NCI-H2171 (cell line): Measurements from ENCODE around the gene MTX2.

Source experiments
- DNase-seq: peaks from one replicate; lab custom pipeline; 2025; lab: John Stamatoyannopoulos, UW

The MTX2 gene

DNA sequence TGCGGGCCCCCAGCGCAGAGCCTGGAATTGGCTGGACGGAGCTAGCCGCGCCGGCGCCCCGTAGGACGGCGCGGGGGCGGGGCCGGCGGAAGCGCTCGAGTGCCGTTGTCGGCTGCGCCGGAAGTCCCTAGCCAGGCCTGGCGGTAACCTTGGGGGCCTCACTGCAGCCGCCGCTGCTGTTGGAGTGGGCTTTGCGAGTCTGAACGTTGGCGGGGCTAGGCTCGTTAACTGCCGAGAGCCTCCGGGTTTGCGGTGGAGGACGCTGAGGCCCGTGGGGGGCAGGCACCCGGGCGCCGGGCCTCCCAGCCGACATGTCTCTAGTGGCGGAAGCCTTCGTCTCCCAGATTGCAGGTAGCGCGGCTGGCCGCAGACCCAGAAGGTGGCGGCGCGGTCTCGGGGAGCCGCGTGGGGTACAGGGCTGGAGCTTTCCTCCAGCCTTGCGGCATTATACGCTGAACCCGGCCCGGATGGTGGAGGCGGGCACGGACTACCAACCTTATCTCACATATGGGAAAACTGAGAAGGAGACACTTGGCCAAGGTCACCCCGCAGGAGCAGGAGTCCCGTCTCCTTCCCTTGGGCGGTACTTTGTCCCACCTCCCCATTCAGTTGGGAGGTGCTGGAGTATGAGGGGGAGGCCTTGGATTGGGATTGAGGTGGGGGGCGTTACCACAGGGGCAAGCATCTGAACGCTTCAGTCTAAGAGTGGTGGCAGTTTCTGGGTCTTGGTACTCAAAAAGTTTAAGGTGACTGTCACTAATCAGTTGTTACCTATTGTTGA lies at the start of gene MTX2:
Gene MTX2 (plus strand): TSS at position 124 of the 781 bp plus-strand sequence. CDS start 188 bp downstream, at position 312.
- peak; percentile 90 for DNase-seq

DNA sequence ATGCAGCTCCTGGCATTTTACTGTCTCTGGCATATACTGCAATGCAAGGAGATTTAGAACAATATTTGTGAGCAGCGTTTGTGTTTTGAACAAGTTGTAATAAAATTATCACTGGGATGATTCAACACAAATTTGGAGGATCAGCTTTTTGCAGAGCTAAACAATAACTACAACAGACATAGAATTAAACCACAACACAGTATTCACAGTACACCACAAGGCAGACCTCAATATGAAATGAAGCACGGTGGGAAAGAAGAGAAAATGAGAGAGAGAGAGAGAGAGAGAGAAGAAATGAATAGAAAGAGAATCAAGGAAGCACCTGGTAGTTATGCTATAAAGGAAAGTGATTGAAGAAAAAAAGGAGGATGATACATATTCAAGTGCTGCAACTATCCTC lies 41.4 kb upstream of the MTX2 start:
- DNase-seq, result no peak

DNA sequence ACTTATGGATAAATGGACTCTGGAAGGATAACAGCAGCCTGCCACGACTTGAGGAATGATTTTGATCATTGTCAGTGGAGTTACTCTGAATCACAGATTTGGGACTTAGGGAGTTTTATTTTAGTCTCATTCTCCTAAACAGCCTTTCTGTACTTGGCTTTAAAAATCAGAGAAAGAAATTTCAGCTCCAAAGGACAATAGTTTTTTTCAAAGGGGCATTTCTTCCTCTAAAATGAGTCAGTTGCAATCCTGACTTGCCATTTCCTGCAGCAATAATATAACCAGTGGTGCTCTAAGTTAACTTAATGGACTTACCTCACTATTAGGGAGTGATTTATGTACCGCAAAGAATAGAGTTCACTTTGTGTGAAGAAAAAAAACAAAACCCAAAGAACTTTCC lies 35.1 kb upstream of the MTX2 start:
- no peak for DNase-seq

DNA sequence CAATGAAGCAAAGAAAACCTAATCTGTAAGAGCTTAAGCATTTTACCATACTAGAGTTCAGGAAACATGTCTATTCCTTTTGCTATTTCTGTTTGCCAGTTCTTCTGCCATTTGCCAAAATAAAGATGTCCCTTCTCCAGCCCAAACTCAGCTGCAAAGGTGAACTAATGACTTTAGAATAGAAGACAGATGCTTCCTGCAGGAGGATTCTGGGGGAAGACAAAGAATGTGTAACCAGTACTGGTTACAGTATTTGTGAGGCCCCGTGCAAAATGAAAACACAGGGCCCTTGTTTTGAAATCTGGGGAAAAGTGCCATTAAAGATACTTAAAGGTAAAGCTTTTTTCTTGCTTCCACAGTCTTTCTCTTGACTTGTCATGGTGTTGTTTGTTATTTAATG lies 34.3 kb upstream of the MTX2 start:
- DNase-seq, result no peak

DNA sequence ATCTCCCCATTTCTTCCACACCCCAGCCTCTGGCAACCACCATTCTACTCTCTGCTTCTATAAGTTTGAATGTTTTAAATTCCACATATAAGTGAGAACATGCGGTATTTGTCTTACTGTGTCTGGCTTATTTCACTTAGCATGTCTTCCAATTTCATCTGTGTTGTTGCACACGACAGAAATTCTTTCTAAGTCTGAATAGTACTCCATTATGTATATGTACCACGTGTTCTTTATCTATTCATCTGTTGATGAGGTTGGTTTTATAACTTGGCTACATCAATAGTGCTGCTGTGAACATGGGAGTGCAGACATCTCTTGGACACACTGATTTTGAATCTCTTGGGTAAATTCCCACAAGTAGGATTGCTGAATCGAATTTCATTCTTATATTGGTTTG lies 31.8 kb upstream of the MTX2 start:
- DNase-seq, result no peak

DNA sequence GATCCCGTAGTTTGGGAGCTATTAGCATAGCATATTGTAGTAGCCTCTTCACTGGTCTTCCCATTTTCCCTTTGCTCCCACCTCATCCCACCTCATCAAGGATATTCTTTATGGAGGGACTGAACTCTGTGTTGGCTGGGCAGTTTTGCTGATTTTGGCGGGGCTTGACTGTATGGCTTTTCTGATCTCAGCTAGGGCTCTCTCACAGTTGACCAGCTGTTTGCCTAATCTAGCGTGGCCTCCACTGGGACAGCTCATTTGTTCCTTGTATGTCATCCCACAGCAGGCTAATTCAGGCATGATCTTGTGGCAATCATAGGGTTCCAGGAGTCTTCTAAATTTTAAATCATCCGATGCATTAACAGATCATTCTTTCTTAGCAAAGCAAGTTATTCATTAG lies 30.2 kb upstream of the MTX2 start:
- no peak for DNase-seq

DNA sequence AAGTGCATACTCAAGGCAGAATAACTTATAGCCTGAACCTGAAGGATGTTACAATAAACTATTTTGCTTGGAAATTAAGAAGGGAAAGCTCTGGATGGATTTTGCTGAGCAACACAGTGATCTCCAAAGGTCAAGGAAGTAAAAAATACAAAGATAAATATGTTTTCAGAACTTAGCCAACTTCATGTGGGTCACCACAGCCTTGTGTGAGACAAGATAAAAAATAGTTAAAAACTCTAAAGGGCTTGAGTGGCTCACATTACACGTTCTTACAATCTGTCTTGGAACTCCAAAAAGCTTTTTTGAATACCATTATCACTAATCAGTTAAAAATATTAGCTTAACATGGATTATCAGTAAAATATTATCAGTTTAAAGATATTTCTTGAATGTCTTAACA lies 28.9 kb upstream of the MTX2 start:
- DNase-seq, result no peak

DNA sequence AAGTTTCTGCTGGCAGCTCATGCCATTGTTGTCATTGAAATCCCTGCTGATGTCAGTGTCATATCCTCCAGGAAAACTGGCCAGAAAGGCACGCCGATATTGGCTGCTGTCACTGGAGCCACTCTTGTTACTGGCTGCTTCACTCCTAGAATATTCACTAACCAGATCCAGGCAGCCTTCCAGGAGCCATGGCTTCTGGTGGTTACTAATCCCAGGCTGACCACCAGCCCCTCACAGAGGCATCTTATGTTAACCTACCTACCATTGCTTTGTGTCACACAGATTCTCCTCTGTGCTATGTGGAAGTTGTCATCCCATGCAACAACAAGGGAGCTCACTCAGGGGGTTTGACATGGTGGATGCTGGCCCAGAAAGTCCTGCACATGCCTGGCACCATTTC lies 27.0 kb upstream of the MTX2 start:
- no peak for DNase-seq

DNA sequence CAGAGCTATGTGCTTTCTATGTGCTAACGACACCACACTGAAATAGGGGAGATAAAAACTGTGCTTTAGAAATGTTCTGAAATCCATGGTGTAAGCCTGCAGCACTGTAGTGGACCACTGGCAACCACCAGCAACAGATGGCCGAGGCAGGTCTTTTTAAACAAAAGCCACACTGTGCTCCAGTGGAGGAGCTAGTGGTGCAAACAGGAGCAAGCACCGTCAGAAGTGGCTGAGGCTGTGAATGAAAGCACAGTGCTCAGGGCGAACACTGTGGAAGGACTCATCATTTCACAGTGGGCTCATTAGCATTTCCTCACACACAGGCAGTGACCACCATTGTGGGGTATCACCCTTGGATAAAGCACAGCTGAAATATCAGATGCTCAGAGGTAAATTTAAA lies 22.9 kb upstream of the MTX2 start:
- no peak for DNase-seq

DNA sequence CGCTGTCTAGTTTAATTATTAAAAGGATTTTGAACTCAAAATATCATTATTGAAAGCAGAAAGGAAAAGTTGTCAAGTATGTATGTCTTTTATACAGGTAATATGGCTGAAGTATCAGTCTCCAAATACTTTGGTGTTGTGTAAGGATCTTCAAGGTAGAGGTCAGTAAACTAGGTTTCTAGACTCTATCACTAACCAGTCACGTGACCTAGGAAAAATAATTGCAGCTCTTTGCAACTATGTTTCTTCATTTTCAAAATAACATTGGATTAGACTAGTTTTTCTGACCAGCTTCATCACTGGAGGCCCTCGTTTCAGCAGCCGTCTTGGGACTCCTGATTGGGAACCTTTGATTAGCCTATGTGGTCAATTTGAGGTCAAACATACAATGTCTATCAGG lies 21.4 kb upstream of the MTX2 start:
- DNase-seq, result no peak

DNA sequence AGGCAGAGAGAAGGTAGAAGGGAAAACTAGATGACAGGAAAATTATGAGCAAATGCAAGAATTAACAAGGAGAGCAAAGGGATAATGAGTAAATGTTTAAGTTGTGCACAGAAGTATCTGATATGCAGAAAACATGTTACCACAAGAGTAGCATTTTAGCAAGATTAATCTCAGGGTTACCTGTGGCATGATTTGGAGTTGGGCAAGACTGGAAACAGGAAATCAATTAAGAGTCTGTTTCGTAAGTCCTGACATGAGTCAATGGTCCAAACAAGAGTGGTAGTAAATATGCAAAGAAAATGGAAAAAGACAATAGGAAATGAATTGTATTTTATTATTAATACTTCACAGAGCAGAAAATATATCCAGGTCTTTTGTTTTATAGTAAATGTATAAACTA lies 17.3 kb upstream of the MTX2 start:
- no peak for DNase-seq

DNA sequence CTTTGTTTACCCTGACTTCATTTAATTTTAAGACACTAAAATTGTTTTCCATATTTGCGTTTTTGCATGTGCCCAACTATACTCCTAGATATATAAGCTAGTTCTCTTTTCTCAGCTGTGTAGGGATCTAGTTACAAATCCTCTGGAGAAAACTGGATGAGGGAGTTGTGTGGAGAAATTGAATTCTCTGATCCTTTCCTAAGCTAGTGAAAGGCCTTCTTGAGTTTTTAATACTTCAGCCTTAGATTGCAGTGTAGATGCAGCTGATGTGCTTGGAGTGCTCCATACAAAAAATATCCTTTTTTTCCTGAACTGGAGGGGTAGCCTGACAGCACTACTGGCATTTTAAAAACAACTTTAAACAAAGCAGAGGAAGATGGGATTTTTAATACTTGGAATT lies 8.6 kb upstream of the MTX2 start:
- no peak for DNase-seq

DNA sequence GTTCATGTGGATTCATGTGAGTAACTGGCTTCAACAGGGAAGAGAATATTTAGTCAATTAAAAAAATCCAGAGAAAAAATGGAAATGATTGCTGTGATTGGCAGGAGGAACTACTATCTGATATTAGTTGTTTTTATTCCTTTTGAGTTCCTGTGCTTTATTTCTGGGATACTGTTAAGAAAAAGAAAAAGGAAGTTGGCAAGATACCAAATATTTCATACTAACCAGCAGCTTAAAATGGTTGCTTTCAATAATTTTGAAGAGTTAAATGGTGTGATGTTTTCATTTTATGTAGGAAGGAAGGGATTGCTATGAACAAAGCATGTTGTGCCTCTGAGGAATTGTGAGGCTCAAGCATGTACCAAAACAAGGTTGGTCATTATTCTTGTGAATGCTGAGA lies 8.1 kb upstream of the MTX2 start:
- no peak for DNase-seq

DNA sequence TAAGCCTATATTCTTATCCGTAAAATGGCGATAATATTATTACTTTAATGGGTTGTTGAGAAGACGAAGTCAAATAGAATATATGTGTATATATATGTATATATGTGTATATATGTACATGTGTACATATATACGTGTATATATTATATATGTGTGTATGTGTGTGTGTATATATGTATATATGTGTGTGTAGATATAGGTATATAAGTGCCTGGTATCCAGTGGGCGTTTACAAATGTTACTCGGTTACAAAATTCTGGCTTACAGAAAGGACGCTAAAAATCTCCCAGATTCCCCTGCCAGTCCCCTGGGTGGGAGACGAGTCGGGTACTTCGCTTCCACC lies 295 bp upstream of the MTX2 start:
- no peak for DNase-seq

DNA sequence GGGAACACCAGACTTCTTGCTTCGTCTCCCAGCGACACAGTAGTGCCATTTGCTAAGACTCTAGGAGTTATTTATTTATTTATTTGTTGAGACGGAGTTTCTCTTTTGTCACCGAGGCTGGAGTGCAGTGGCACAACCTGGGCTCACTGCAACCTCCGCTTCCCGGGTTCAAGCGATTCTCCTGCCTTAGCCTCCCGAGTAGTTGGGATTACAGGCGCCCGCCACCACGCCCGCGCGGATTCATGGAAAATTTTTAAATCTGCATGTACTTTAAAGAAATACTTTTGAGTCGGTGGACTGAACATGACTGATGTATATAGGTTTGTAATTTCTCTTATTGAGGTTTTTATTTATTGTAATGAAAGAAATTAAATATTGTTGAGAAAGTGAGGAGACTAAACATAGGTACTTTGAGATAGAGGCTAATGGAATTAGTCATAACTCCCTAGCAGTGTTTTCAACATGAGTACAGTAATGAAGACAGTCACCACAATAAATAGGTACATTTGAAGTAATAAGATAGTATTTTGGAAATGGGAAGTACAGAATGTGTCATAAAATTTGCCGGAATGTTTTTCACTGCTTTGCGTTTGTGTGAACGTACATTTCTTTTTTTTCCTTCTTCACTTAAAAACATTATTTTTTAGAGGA lies 983 bp downstream of the MTX2 start:
- DNase-seq, result no peak

DNA sequence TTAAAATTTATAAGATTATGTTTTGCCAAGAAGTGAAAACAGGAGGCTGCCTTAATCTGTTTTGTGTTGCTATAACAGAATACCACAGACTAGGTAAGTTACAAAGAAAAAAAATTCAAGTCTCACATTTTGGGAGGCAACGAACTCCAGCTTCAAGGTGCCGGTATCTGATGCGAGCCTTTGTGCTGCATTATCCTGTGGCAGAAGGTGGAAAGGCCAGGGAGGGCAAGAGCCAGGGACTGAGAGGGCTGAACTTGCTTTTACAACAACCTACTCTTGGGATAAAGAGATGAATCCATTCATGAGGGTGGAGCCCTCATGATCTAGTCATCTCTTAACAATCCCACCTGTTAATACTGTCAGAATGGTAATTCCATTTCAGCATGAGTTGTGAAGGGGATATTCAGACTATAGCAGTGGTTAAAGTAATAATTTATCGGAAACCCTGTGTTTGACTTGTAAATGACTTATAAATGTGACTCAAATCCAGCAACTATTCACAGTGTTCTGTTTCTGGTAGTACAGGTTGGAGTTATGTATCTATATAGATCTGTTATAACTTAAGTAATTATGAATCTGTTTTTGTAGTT lies 3.7 kb downstream of the MTX2 start:
- DNase-seq, result no peak

DNA sequence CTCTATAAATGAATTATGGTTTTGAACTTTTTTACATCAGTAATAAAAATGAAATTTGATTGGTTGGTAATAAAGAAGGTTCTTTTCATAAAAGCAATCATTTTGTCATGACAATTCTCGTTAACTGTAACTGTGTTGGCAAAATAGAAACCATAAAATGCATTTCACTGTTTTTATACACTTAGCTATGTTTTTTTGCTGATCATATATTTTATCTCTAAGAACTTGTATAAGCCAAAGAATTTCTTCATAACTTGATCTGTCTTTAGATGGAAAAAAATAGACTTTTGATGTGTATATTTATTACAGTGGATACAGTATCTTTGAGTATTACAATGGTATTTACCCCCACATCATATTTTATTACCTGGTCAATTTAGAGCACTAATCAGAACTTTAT lies 9.7 kb downstream of the MTX2 start:
- no peak for DNase-seq

DNA sequence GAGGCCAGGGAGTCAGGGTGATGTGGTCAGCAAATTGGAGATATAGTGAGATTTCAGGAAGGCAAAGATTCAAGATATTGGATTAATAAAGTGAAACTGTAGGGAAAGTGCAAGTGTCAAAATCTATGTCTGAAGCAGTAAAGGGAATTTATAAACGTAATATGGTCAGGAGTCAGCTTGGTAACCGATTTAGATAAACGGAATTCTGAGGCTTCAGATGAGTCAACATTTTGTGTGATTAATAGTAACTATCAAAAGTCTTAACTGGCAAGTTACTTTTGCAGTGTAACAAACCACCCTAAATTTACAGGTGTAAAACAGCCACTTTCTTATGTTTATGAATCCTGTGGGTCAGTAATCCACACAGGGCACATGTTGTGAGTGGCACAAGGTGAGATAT lies 10.9 kb downstream of the MTX2 start:
- no peak for DNase-seq

DNA sequence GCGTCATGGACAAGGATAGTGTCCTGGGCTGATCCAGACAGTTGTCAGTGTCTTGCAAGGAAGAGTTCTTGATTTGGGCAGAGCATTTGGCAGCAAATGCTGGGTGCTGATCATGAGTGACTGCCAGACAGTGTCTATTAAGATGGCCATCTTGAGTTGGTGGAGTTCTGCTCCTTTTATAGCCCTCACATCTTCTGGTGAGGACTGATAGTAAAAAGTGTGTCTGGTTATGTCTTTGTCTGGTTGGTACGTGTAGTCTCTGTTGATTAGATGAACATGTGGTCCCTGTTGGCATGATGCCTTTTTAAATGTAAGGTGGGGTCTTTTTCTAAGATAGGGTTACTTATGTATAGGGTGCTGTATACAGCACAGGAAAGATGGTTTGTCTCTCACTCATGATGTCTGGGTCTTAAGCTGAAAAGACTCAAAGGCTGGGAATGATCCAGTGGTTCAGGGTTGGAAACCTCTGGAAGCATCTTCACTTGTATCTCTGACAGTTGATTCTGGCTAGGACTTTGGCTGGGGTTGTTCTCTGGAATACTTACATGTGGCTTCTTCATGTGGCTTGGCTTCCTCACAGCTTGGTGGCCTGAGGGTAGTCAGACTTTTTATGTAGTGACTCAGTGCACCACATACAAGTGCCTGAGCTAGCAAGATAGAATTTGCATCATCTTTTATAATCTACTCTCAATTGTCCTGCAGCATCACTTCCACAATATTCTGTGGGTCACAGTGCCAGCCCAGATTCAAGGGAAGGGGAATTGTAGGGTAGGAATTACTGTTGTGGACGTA lies 11.8 kb downstream of the MTX2 start:
- DNase-seq, result no peak

DNA sequence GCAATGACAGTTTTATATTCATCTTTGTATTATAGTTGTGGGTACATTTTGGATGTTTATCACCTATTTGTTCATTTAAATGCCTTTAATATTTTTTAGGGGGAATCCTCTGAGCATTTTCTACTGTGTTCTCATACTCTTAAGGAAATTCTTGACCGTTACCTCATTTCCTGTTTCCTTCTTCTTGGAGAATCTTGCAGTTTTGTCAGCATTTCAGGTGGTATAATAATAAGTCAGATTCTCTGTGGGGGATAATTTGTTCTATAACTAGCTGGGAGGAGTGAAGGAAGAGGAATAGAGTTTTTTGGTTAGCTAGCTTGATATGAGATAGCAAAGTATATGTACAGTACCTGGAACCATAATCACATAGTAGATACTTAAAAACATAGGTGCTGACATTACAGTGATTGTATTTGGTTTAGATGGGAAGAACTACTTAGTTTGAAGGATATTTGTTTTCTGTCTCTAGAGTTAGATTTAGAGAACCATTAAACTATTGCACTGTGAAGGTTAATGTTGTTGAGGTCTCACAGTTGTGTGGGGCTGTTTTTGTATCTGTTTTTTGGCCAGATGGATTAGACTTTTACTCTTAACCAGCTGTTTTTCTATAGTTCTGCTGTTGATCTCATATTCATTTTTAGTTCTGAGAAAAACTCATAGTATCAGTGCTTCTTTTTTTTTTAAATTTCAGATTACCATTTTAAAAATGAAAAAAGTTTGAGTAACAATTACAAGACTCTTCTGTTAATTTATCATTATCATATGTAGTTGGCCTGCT lies 14.2 kb downstream of the MTX2 start:
- no peak for DNase-seq

DNA sequence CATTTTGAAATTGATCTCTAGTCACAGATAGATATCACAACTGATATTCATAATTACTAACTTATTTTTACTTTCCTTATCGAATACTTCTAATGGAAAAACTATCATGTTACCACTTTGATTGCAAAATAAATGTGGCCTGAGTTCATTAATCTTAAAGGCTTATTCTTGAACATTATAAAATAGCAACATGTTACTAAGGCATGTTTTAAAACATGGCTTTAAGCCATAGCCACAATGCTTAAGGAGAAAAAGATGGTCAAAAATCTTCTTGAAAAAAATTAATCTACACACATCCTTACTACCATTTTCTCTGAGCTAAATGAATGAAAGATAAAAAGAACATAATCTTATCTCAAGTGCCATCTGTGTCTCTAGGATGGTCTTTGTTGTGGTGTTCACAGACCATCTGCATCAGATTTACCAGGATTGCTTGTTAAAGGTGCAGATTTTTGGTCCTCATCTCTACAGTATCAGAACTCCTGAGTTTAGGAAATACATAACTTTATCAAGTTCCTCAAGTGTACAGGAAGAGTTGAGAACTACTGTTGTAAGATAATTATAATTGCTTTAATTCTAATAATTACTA lies 15.3 kb downstream of the MTX2 start:
- DNase-seq, result peak; percentile 2

DNA sequence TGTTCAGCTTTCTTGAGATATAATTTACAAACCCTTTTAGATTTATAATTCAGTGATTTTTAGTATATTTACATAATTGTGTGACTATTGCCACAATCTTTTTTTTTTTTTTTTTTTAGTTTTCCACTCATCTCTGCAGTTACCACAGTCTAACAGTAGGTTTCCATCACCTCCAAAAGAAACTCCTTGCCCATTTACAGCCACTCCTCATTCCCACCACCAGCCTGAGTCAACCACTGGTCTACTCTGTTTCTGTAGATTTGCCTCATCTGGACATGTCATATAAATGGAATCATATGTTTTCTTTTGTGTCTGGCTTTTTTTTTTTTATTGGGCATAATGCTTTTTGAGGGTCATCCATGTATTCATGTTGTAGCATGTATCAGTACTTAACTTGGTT lies 16.1 kb downstream of the MTX2 start:
- DNase-seq, result no peak
